Osteocyte (in vitro differentiated cells): ENCODE data around the gene OLFML1. TPM values are rescaled to one million over a fixed set of nuclear protein-coding genes. Genes with fewer than 3 reads are reported as not detected.

Experiments
- DNase-seq: peaks from one replicate; pipeline ENCODE4 v3.0.0; 2021; ENCODE audit warnings: mixed read lengths; ENCODE audit not compliant: unreplicated experiment; ENCODE audit errors: extremely low spot score
- H3K27ac Mint-ChIP-seq: one replicate; pipeline ENCODE4 v1.8.0; 2021; ENCODE audit warnings: mild to moderate bottlenecking, mixed read lengths; ENCODE audit not compliant: unreplicated experiment
- H3K27me3 Mint-ChIP-seq: one replicate; pipeline ENCODE4 v1.8.0; 2021; ENCODE audit warnings: mixed read lengths; ENCODE audit not compliant: unreplicated experiment
- H3K36me3 Mint-ChIP-seq: one replicate; pipeline ENCODE4 v1.8.0; 2021; ENCODE audit warnings: mixed read lengths; ENCODE audit not compliant: unreplicated experiment
- H3K4me1 Mint-ChIP-seq: one replicate; pipeline ENCODE4 v1.8.0; 2021; ENCODE audit warnings: mixed read lengths; ENCODE audit not compliant: unreplicated experiment
- H3K4me3 Mint-ChIP-seq: one replicate; pipeline ENCODE4 v1.8.0; 2021; ENCODE audit warnings: mild to moderate bottlenecking, moderate library complexity, mixed read lengths; ENCODE audit not compliant: unreplicated experiment
- H3K9me3 Mint-ChIP-seq: one replicate; pipeline ENCODE4 v1.8.0; 2021; ENCODE audit warnings: mixed read lengths; ENCODE audit not compliant: unreplicated experiment
- CTCF ChIP-seq: fragments of 200-600 bp; sonication (generic); IDR thresholded peaks from 2 replicates; pipeline ENCODE4 v1.5.0; 2021; ENCODE audit warnings: antibody characterized with exemption, mild to moderate bottlenecking, moderate library complexity
- total RNA-seq: library from RNA; stranded (reverse); gene quantifications from 2 replicates; pipeline ENCODE4 v1.2.1, GENCODE V29; 2021

Gene OLFML1
- total RNA-seq, 1 donor from 2014 or later, result 59.7 TPM

DNA sequence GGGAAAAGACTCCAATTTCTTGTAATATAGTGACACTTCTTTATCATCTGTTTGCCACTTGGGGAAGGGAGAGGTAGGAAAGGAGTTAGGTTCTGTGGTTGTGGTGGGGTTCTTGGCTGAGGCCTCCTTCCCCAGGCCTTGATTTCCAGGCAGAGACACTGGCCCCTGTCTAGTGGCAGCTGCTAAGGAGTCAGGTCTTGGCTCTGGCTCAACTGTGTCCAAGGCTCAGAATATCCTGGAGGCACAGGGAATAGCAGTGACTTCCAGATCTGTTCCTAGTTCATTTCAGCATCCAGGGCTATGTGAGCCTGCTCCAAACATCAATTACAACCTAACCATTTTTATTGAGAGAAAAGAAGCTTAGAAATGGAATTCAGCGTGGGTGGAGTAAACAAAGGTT, 58.0 kb downstream of the OLFML1 start:
- Mint-ChIP-seq H3K27me3 (peaks cover 4% of the 10 kb centered on the region), H3K4me1 (no peaks in the 10 kb centered on the region), H3K36me3 (no peaks in the 10 kb centered on the region), H3K9me3 (no peaks in the 10 kb centered on the region), H3K4me3 (no peak overlapping the region), H3K27ac (no peak overlapping the region)
- no peak for TF ChIP-seq CTCF
- no peak for DNase-seq

DNA sequence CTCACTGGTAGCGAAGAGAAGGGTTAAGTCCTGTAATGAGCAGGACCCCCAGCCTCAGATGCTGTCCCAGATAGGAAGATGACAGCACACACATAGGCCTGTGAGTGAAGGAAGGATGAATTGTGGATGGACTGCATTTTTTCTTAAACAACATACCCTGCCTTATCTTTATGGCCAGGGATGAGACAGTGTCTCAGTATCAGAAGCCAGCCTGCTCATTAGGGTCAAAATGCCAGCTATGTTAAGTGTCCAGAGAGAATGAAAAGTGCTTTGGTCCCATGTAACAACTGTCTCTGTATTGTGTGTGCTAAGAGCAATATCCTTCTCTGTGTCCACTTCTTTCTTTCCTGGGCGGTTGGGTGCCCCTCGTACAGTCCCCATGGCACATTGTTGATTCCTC, 58.7 kb downstream of the OLFML1 start:
- no peak overlapping the region for H3K27ac Mint-ChIP-seq
- no peak for DNase-seq
- no peak overlapping the region for H3K4me3 Mint-ChIP-seq
- H3K9me3 Mint-ChIP-seq, result no peaks in the 10 kb centered on the region
- no peak for TF ChIP-seq CTCF
- no peaks in the 10 kb centered on the region for H3K36me3 Mint-ChIP-seq
- no peaks in the 10 kb centered on the region for H3K4me1 Mint-ChIP-seq
- H3K27me3 Mint-ChIP-seq, result peaks cover 4% of the 10 kb centered on the region

DNA sequence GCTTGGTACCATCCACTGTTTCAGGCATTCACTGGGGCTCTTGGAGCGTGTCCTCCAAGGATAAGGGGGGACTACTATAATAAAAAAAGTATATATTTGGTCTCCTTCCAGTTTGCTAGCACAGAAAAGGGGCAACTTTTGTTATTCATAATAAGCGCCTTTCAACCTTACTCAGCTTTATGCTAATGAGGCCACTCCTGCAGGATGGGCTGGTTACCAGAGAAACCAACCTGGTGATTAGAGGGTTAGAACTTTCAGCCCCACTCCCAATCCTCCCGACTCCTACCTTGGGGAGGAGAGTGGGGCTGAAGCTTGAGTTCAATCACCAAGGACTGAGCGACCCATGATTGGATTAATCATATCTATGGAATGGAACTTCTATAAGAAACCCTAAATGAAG, 60.3 kb downstream of the OLFML1 start:
- no peaks in the 10 kb centered on the region for H3K36me3 Mint-ChIP-seq
- peaks cover 4% of the 10 kb centered on the region for H3K27me3 Mint-ChIP-seq
- H3K9me3 Mint-ChIP-seq, result no peaks in the 10 kb centered on the region

DNA sequence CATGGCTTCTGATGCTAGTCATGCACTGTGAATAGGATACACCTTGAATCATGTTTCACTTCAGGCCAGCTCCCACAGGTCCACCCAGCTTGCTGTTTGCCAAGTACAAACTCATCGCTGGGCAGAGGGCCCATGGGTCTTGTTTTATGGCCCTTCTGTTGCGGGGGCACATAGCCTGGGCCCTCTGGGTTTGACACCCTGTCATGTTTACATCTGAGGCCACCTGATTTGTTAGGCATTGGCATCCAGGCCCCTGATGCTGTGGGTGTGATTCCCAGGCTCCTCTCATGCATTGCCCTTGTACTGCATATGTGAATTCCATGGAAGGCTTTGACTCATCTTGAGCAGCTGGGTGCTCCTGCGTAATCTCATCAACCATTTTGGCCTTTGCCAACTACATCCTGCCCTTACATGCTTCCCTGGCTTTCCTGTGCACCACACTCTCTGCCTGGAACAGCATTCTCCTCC, 61.1 kb downstream of the OLFML1 start:
- Mint-ChIP-seq H3K27ac (no peak overlapping the region), H3K4me1 (peaks cover 1% of the 10 kb centered on the region), H3K27me3 (peaks cover 4% of the 10 kb centered on the region), H3K4me3 (no peak overlapping the region), H3K9me3 (no peaks in the 10 kb centered on the region), H3K36me3 (no peaks in the 10 kb centered on the region)
- TF ChIP-seq CTCF, result no peak
- DNase-seq, result no peak

More for the DNA sequence above, 60.3 kb downstream of the OLFML1 start:
- no peak for DNase-seq
- no peak overlapping the region for H3K4me3 Mint-ChIP-seq
- TF ChIP-seq CTCF, result no peak
- H3K27ac Mint-ChIP-seq, result no peak overlapping the region
- H3K4me1 Mint-ChIP-seq, result no peaks in the 10 kb centered on the region

DNA sequence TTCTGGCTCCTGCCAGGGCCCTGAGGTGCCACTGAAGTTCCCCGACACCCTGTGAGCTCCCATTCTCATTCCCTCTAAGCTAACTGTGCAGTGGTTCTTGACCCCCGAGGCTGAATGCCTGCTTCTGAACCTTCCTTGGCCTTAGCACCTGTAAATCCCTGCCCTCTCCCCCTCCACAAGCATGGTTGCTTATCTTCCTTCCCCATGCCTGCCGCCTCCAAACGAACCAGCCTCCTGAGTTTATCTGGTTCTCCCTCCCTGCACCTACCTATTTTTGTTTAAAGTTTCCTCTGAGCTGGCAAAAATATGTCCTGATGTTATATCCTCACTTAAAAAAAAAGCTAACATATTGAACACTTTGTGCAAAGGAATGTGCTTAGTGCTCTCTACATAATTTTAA, 62.4 kb downstream of the OLFML1 start:
- H3K4me1 Mint-ChIP-seq, result peaks cover 9% of the 10 kb centered on the region
- no peaks in the 10 kb centered on the region for H3K36me3 Mint-ChIP-seq
- H3K27ac Mint-ChIP-seq, result no peak overlapping the region

More for the DNA sequence above, 62.4 kb downstream of the OLFML1 start:
- H3K27me3 Mint-ChIP-seq, result no peaks in the 10 kb centered on the region
- H3K9me3 Mint-ChIP-seq, result no peaks in the 10 kb centered on the region
- no peak overlapping the region for H3K4me3 Mint-ChIP-seq
- DNase-seq, result no peak
- no peak for TF ChIP-seq CTCF
